ENCODE measurements around the gene ZBTB39.

DNA sequence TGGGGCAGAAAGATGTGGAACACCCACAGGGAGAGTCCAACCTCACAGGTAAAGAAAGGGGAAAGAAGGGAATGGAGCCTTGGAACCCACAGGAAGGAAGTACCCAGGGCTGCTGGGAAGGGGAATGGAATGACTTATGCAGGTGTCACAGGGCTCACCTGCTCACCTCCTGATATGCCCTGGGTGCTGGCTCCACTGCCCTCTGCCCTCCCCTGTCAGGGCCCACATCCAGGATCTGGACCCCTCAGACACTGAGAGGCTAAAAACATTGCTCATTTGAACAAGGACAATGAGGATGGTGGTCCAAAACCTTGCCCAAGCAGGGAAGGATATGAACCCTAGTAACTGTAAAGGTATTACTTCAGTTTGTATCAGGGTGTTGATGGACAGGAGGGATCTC is 19.3 kb downstream of the ZBTB39 start:
- TF ChIP-seq EZH2 (IDR thresholded peaks at IDR 0.05): no peak
- TF ChIP-seq, protein P1, sequence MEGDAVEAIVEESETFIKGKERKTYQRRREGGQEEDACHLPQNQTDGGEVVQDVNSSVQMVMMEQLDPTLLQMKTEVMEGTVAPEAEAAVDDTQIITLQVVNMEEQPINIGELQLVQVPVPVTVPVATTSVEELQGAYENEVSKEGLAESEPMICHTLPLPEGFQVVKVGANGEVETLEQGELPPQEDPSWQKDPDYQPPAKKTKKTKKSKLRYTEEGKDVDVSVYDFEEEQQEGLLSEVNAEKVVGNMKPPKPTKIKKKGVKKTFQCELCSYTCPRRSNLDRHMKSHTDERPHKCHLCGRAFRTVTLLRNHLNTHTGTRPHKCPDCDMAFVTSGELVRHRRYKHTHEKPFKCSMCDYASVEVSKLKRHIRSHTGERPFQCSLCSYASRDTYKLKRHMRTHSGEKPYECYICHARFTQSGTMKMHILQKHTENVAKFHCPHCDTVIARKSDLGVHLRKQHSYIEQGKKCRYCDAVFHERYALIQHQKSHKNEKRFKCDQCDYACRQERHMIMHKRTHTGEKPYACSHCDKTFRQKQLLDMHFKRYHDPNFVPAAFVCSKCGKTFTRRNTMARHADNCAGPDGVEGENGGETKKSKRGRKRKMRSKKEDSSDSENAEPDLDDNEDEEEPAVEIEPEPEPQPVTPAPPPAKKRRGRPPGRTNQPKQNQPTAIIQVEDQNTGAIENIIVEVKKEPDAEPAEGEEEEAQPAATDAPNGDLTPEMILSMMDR (IDR thresholded peaks at IDR 0.05): no peak
